ENCODE data around the gene HEATR5A. TPM values are rescaled to one million over a fixed set of nuclear protein-coding genes. Genes with fewer than 3 reads are reported as not detected.
"Not testable (repeated sequence)": the region's sequence is repeated elsewhere in the genome, so short reads cannot be mapped to it uniquely, and the experiment has no call there.

HEATR5A gene
- total and polyA plus RNA-seq, 2 donors (not counting 1 experiment from before 2014, with no cell fraction given) = 4.8 to 22.1 TPM

DNA sequence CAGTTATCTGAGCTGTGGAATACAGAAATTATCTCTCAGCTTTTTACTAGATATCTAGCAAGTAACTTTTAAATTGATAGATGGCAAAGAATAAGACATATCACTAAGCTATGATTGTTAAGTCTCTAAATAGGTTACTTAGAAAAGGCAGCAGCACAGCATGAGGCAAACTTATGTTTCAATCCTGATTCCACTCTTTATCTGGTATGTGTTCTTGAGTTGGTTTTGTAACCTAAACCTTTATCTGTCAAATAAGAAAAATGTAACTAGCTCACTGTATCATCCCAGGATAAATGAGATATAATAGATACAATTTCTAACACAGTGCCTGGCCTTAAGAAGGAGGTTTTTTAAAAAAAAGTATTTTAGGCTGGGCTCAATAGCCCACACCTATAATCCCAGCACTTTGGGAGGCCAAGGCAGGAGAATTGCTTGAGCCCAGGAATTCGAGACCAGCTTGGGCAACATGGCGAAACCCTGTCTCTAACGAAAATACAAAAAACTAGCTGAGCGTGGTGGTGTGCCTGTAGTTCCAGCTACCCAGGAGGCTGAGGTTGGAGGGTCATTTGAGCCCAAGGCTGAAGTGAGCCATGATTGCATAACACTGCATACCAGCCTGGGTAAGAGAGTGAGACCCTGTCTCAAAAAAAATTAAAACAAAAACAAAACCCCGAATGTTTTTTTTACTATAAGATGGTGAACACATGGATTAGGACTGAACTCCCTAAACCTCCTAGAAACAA, 56.8 kb downstream of the HEATR5A start:
- no peaks in the 10 kb centered on the region for H3K27me3 ChIP-seq (replicated peaks in 1 of 4; ENCODE audit: control extremely low read depth in 1 of 4, control insufficient read depth in 3 of 4, insufficient read depth in 4 of 4, low read length in 3 of 4)
- no peak overlapping the region for H3K9ac ChIP-seq (ENCODE audit: low read length)
- H4K20me1 ChIP-seq (ENCODE audit: control insufficient read depth, insufficient read depth, low read length, poor library complexity, severe bottlenecking) = no peaks in the 10 kb centered on the region
- no peaks in the 10 kb centered on the region for H3K4me1 ChIP-seq (ENCODE audit: control insufficient read depth in 2 of 2, insufficient read depth in 2 of 2, low read length in 2 of 2)
- Mint-ChIP-seq H3K4me3 (no peak overlapping the region), H3K4me1 (no peaks in the 10 kb centered on the region), H3K27me3 (no peaks in the 10 kb centered on the region), H3K9me3 (ENCODE audit: insufficient read depth) (no peaks in the 10 kb centered on the region), H3K27ac (no peak overlapping the region)
- no peak for DNase-seq
- ChIA-PET CTCF (interaction anchor here (0.6 to 1.0 kb wide), 3 partner anchors 9 to 440 kb away, joined by 4 to 5 read pairs (median 5); no protein-coding TSS in a partner anchor), POLR2A (no interaction called here)
- no peak overlapping the region for H3K4me2 ChIP-seq (replicated peaks; ENCODE audit: low read depth, low read length, poor library complexity, severe bottlenecking)
- H3K36me3 ChIP-seq (replicated peaks in 1 of 2; ENCODE audit: control extremely low read depth in 1 of 2, control insufficient read depth in 1 of 2, extremely low read depth in 1 of 2, insufficient read depth in 2 of 2, low read length in 1 of 2) = no peaks in the 10 kb centered on the region
- H3K79me2 ChIP-seq (ENCODE audit: control insufficient read depth, insufficient read depth, low read length) = no peaks in the 10 kb centered on the region
- H3K9me3 ChIP-seq (ENCODE audit: control extremely low read depth in 1 of 3, control insufficient read depth in 2 of 3, insufficient read depth in 1 of 3, low read length in 2 of 3) = no peaks in the 10 kb centered on the region
- no peak overlapping the region for H3K27ac ChIP-seq (ENCODE audit: low read length in 2 of 2)
- intact Hi-C loops (cut with micrococcal nuclease) = no loop called here
- WGBS (ENCODE audit: insufficient coverage) = 100% methylated on average over 4 of the region's 5 CpGs
- TF ChIP-seq, protein P1, sequence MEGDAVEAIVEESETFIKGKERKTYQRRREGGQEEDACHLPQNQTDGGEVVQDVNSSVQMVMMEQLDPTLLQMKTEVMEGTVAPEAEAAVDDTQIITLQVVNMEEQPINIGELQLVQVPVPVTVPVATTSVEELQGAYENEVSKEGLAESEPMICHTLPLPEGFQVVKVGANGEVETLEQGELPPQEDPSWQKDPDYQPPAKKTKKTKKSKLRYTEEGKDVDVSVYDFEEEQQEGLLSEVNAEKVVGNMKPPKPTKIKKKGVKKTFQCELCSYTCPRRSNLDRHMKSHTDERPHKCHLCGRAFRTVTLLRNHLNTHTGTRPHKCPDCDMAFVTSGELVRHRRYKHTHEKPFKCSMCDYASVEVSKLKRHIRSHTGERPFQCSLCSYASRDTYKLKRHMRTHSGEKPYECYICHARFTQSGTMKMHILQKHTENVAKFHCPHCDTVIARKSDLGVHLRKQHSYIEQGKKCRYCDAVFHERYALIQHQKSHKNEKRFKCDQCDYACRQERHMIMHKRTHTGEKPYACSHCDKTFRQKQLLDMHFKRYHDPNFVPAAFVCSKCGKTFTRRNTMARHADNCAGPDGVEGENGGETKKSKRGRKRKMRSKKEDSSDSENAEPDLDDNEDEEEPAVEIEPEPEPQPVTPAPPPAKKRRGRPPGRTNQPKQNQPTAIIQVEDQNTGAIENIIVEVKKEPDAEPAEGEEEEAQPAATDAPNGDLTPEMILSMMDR (IDR thresholded peaks at IDR 0.05) = no peak
- no peak for TF ChIP-seq EZH2 (IDR thresholded peaks at IDR 0.05; ENCODE audit: borderline replicate concordance, insufficient read depth, low read depth, low read length, poor library complexity, severe bottlenecking)
- ATAC-seq (ENCODE audit: low read depth) = no peak
- H2AFZ ChIP-seq (ENCODE audit: insufficient read depth, low read depth, low read length, poor library complexity, severe bottlenecking) = no peak overlapping the region
- no peak overlapping the region for H3K4me3 ChIP-seq (ENCODE audit: control extremely low read depth in 1 of 5, extremely low read depth in 1 of 5, insufficient read depth in 1 of 5, low read depth in 2 of 5, low read length in 4 of 5)

DNA sequence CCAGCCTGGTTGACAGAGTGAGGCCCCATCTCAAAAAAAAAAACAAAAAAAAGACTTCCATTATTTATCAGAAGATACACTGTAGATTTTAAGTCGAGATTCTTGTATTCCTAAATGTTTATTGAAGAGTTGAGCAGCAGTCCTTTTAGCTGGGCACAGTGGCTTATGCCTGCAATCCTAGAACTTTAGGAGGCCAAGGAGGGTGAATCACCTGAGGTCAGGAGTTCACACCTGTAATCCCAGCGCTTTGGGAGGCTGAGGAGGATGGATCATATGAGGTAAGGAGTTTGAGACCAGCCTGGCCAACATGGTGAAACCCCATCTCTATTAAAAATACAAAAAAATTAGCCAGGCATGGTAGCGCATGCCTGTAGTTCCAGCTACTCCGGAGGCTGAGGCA, 57.6 kb downstream of the HEATR5A start:
- Histone ChIP-seq H3K27ac (ENCODE audit: low read length in 2 of 2) (no peak overlapping the region), H3K36me3 (replicated peaks in 1 of 2; ENCODE audit: control extremely low read depth in 1 of 2, control insufficient read depth in 1 of 2, extremely low read depth in 1 of 2, insufficient read depth in 2 of 2, low read length in 1 of 2) (peaks cover 0 to 4% of the 10 kb centered on the region in 2 experiments), H3K27me3 (replicated peaks in 1 of 4; ENCODE audit: control extremely low read depth in 1 of 4, control insufficient read depth in 3 of 4, insufficient read depth in 4 of 4, low read length in 3 of 4) (no peaks in the 10 kb centered on the region), H3K4me3 (ENCODE audit: control extremely low read depth in 1 of 5, extremely low read depth in 1 of 5, insufficient read depth in 1 of 5, low read depth in 2 of 5, low read length in 4 of 5) (no peak overlapping the region), H3K9ac (ENCODE audit: low read length) (no peak overlapping the region), H4K20me1 (ENCODE audit: control insufficient read depth, insufficient read depth, low read length, poor library complexity, severe bottlenecking) (no peaks in the 10 kb centered on the region), H3K4me1 (ENCODE audit: control insufficient read depth in 2 of 2, insufficient read depth in 2 of 2, low read length in 2 of 2) (no peaks in the 10 kb centered on the region), H3K79me2 (ENCODE audit: control insufficient read depth, insufficient read depth, low read length) (no peaks in the 10 kb centered on the region), H2AFZ (ENCODE audit: insufficient read depth, low read depth, low read length, poor library complexity, severe bottlenecking) (no peak overlapping the region), H3K4me2 (replicated peaks; ENCODE audit: low read depth, low read length, poor library complexity, severe bottlenecking) (no peak overlapping the region), H3K9me3 (ENCODE audit: control extremely low read depth in 1 of 3, control insufficient read depth in 2 of 3, insufficient read depth in 1 of 3, low read length in 2 of 3) (no peaks in the 10 kb centered on the region)
- H3K4me1 Mint-ChIP-seq = no peaks in the 10 kb centered on the region
- H3K4me3 Mint-ChIP-seq = no peak overlapping the region
- 100% methylated on average over 2 of the region's 4 CpGs for WGBS (ENCODE audit: insufficient coverage)
- CTCF ChIA-PET = interaction anchor here (0.6 to 1.0 kb wide), 3 partner anchors 8 to 405 kb away, joined by 3 to 5 read pairs (median 3); no protein-coding TSS in a partner anchor
- intact Hi-C loops (cut with micrococcal nuclease) = no loop called here
- H3K27me3 Mint-ChIP-seq = no peaks in the 10 kb centered on the region
- TF ChIP-seq, protein P1 (IDR thresholded peaks at IDR 0.05) = no peak
- TF ChIP-seq EZH2 (IDR thresholded peaks at IDR 0.05; ENCODE audit: borderline replicate concordance, insufficient read depth, low read depth, low read length, poor library complexity, severe bottlenecking) = no peak
- H3K27ac Mint-ChIP-seq = no peak overlapping the region
- H3K9me3 Mint-ChIP-seq (ENCODE audit: insufficient read depth) = no peaks in the 10 kb centered on the region
- POLR2A ChIA-PET = no interaction called here
- DNase-seq (no peak), ATAC-seq (ENCODE audit: low read depth) (no peak)

DNA sequence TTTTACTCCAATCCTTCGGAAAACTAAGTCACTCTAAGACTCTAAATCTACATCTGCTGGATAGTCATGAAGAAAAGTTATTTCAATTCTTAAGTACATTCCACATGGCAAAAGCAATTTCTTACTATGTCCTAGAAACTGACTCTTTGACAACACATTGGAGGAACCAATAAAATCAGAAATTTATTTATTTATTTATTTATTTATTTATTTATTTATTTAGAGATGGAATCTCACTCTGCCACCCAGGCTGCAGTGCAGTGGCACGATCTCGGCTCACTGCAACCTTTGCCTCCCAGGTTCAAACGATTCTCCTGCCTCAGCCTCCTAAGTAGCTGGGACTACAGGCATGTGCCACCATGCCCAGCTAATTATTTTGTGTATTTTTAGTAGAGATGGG, 58.6 kb downstream of the HEATR5A start:
- H3K9me3 ChIP-seq (ENCODE audit: control extremely low read depth in 1 of 3, control insufficient read depth in 2 of 3, insufficient read depth in 1 of 3, low read length in 2 of 3); H3K4me3 ChIP-seq (ENCODE audit: control extremely low read depth in 1 of 5, extremely low read depth in 1 of 5, insufficient read depth in 1 of 5, low read depth in 2 of 5, low read length in 4 of 5); H3K4me2 ChIP-seq (replicated peaks; ENCODE audit: low read depth, low read length, poor library complexity, severe bottlenecking); H3K9ac ChIP-seq (ENCODE audit: low read length); DNase-seq; H3K27ac ChIP-seq (ENCODE audit: low read length in 2 of 2); CTCF ChIA-PET; POLR2A ChIA-PET; H2AFZ ChIP-seq (ENCODE audit: insufficient read depth, low read depth, low read length, poor library complexity, severe bottlenecking); H3K9me3 Mint-ChIP-seq (ENCODE audit: insufficient read depth); H3K4me1 Mint-ChIP-seq; intact Hi-C loops (cut with micrococcal nuclease); ATAC-seq (ENCODE audit: low read depth); H4K20me1 ChIP-seq (ENCODE audit: control insufficient read depth, insufficient read depth, low read length, poor library complexity, severe bottlenecking); H3K36me3 ChIP-seq (replicated peaks in 1 of 2; ENCODE audit: control extremely low read depth in 1 of 2, control insufficient read depth in 1 of 2, extremely low read depth in 1 of 2, insufficient read depth in 2 of 2, low read length in 1 of 2); H3K27me3 Mint-ChIP-seq; H3K27me3 ChIP-seq (replicated peaks in 1 of 4; ENCODE audit: control extremely low read depth in 1 of 4, control insufficient read depth in 3 of 4, insufficient read depth in 4 of 4, low read length in 3 of 4); H3K27ac Mint-ChIP-seq; H3K4me1 ChIP-seq (ENCODE audit: control insufficient read depth in 2 of 2, insufficient read depth in 2 of 2, low read length in 2 of 2); H3K4me3 Mint-ChIP-seq; H3K79me2 ChIP-seq (ENCODE audit: control insufficient read depth, insufficient read depth, low read length): not testable (repeated sequence)
- 100% methylated on average over 3 of the region's 4 CpGs for WGBS (ENCODE audit: insufficient coverage)
